Skeletal muscle satellite cell (primary cell): ENCODE results near the gene MAML2.

Experiments used
- H3K27me3 ChIP-seq: 2 replicates; pipeline ENCODE4 v1.7.0; 2013; ENCODE audit warnings: low read length; ENCODE audit not compliant: control insufficient read depth, insufficient read depth
- H3K36me3 ChIP-seq: 2 replicates; pipeline ENCODE4 v1.7.0; 2013; ENCODE audit warnings: mild to moderate bottlenecking, control low read depth, low read length; ENCODE audit not compliant: insufficient read depth
- H3K4me1 ChIP-seq: 2 replicates; pipeline ENCODE4 v1.7.0; 2013; ENCODE audit warnings: low read length; ENCODE audit not compliant: control insufficient read depth, insufficient read depth
- H3K4me2 ChIP-seq: 2 replicates; pipeline ENCODE4 v1.7.0; 2013; ENCODE audit warnings: mild to moderate bottlenecking, low read length
- H3K4me3 ChIP-seq: 2 replicates; pipeline ENCODE4 v1.7.0; 2013; ENCODE audit warnings: low read length
- H3K9ac ChIP-seq: 2 replicates; pipeline ENCODE4 v1.7.0; 2013; ENCODE audit warnings: mild to moderate bottlenecking, low read depth, low read length, moderate library complexity
- H3K9me3 ChIP-seq: replicated peaks from 2 replicates; pipeline ENCODE4 v1.7.0; 2013; ENCODE audit warnings: mild to moderate bottlenecking, control low read depth, low read length

Gene MAML2

GRCh38 chr11:95996621-95997235 is 346.3 kb downstream of the MAML2 start:
- Histone ChIP-seq H3K27me3 (no peaks in the 10 kb centered on the region), H3K4me2 (no peak overlapping the region), H3K9me3 (no peaks in the 10 kb centered on the region), H3K4me3 (no peak overlapping the region), H3K4me1 (peaks cover 26% of the 10 kb centered on the region), H3K36me3 (no peaks in the 10 kb centered on the region), H3K9ac (no peak overlapping the region)

DNA sequence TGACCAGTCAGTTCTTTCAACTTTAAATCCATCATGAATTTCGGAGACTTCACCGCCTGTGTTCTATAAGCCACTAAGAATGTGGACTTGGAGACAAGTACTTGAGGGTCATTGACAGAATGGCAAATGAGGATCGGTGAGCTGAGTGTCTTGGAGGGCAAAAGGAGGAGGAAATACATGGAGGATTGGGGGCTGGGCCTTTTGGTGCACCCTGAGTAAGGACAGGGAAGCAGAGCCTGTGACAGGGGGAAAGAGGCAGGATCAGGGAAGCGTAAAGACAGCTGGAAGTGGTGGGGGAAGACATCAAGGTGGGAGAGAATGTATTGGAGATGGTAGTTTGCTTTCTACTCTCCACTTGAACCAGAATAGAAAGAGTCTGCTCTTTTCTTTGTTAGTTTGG is 348.7 kb downstream of the MAML2 start:
- Histone ChIP-seq H3K36me3 (peaks cover under 1% of the 10 kb centered on the region), H3K9ac (no peak overlapping the region), H3K4me2 (no peak overlapping the region), H3K9me3 (no peaks in the 10 kb centered on the region), H3K4me1 (peaks cover 20% of the 10 kb centered on the region), H3K4me3 (no peak overlapping the region), H3K27me3 (no peaks in the 10 kb centered on the region)

- H3K4me1 ChIP-seq, result peaks cover 20% of the 10 kb centered on the region
- H3K4me2 ChIP-seq, result no peak overlapping the region
- no peak overlapping the region for H3K4me3 ChIP-seq
- no peaks in the 10 kb centered on the region for H3K27me3 ChIP-seq
- H3K9me3 ChIP-seq, result no peaks in the 10 kb centered on the region
- H3K9ac ChIP-seq, result no peak overlapping the region
- H3K36me3 ChIP-seq, result peaks cover 7% of the 10 kb centered on the region
Measured at GRCh38 chr11:95993438-95994298, 349.3 kb downstream of the MAML2 start.

DNA sequence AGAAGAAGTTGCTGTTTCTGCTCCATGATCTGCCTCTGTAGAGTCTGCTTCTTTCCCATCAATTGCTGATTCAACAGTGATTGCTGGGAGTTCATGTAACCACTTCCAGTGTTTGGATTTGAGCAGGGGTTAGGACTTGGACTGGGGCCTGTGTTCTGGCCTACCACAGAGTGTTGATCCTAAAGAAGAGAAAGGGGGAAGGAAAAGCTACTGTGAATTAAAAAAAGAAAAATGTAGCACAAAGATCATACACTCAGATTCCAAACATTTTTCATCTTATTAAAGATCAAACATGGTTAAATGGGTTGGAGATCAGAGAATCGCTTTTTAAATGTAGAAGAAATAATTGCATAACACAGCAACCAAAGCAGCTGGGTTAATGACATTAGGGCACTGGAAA is 351.4 kb downstream of the MAML2 start:
- no peaks in the 10 kb centered on the region for H3K9me3 ChIP-seq
- no peaks in the 10 kb centered on the region for H3K27me3 ChIP-seq
- peak overlapping the region; percentile 17 for H3K9ac ChIP-seq

DNA sequence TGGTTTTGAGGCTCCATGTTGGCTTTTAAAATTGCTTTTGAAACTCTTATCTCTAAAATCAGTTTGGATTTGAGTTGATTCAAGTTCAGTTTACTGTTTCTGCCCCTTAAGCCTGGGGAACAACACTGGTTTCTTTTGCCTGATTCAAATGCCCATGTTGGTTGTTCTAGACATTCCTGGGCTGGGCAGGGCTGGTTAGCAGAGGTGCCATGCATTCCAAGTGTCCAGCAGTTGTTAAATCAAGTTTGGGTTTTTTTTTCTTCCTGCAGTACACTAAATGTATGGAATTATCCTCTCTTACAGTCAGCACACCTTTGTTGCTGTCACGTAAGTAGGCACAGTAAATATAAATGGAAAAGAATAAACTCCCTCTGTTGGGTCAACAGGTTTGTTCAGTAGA is 351.9 kb downstream of the MAML2 start:
- Histone ChIP-seq H3K9me3 (no peaks in the 10 kb centered on the region), H3K9ac (peak overlapping the region; percentile 17), H3K27me3 (no peaks in the 10 kb centered on the region), H3K4me2 (peak overlapping the region; percentile 23), H3K4me1 (peaks cover 20% of the 10 kb centered on the region), H3K36me3 (peaks cover 15% of the 10 kb centered on the region), H3K4me3 (no peak overlapping the region)

More for the DNA sequence above, 351.4 kb downstream of the MAML2 start:
- Histone ChIP-seq H3K4me1 (peaks cover 20% of the 10 kb centered on the region), H3K4me2 (peak overlapping the region; percentile 23), H3K4me3 (no peak overlapping the region), H3K36me3 (peaks cover 15% of the 10 kb centered on the region)

GRCh38 chr11:95989780-95990179 is 353.2 kb downstream of the MAML2 start:
- Histone ChIP-seq H3K4me1 (peaks cover 29% of the 10 kb centered on the region), H3K9me3 (no peaks in the 10 kb centered on the region), H3K4me2 (no peak overlapping the region), H3K9ac (no peak overlapping the region), H3K36me3 (peaks cover 24% of the 10 kb centered on the region), H3K4me3 (no peak overlapping the region), H3K27me3 (no peaks in the 10 kb centered on the region)

DNA sequence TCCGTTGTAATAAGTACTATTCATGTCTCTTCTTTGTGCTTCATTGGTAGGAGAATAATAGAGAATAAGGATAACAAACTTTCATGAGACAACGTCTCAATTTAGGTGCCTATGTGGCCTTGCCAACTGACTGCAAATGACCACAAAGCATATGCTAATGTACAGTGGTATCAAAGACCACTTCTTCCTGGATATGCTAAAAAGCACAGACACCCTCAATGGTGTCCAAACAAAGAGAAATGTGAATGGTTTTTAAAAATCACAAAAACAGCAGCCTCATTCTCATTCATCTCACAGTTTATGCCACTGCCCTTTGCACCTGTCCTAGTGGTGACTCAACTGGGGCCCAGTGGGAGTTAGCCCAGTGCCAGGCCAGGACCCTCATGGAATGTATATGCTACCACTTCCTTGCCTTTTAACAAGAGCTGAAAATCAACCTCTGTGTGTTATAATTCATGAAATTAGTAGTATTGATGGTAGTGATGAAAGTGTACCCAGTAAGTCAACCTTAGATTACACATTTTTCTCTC is 353.9 kb downstream of the MAML2 start:
- Histone ChIP-seq H3K4me2 (no peak overlapping the region), H3K4me3 (no peak overlapping the region), H3K27me3 (no peaks in the 10 kb centered on the region), H3K4me1 (peaks cover 30% of the 10 kb centered on the region), H3K9me3 (no peaks in the 10 kb centered on the region), H3K36me3 (peaks cover 31% of the 10 kb centered on the region), H3K9ac (no peak overlapping the region)

DNA sequence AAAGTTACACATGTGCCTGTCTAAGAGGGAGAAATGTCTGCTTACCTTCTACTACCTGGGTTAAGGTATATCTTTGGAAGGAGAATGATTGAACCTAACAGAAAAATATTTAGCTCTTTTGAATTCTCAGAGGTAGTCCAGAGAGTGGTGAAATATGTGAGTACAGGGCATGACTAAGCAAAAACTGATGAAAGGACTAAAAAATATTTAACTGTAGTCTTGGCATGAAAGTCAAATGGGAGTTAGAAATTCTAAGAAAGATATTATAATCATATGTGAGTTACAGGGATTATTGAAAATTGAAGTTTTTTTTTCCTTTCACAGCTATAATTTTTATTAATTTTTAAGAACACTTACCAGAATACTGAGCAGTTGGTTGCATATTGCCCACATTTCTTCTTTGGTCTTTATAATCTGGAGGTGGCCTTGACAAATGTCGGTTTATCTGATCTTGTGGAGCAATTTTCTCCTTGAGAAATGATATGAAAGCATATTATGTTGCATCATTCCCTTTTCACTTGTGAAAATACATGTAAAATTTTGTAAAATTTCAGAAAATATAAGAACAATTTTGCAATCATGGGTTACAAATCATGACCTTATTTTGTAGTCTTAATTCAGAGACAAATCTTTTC is 357.7 kb downstream of the MAML2 start:
- H3K9ac ChIP-seq, result no peak overlapping the region
- H3K4me1 ChIP-seq, result peaks cover 12% of the 10 kb centered on the region
- peaks cover 52% of the 10 kb centered on the region for H3K36me3 ChIP-seq
- H3K9me3 ChIP-seq, result no peaks in the 10 kb centered on the region
- H3K27me3 ChIP-seq, result no peaks in the 10 kb centered on the region
- no peak overlapping the region for H3K4me2 ChIP-seq
- no peak overlapping the region for H3K4me3 ChIP-seq

DNA sequence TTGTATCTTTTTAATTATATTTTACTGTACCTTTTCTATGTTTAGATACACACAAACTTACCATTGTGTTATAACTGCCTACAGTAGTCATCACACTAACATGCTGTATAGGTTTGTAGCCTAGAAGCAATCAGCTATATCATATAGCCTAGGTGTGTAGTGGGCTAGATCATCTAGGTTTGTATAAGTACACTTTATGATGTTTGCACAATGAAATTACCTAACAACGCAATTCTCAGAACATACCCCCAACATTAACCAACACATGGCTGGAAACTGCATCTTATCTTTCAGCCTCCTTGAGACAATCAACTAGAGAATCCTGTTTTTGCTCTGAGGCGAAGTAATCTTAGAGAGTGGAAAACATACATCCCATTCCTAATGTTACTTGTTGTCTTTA is 358.9 kb downstream of the MAML2 start:
- Histone ChIP-seq H3K4me2 (no peak overlapping the region), H3K27me3 (no peaks in the 10 kb centered on the region), H3K9me3 (no peaks in the 10 kb centered on the region), H3K9ac (no peak overlapping the region), H3K4me1 (peaks cover 10% of the 10 kb centered on the region), H3K4me3 (no peak overlapping the region), H3K36me3 (peaks cover 61% of the 10 kb centered on the region)

DNA sequence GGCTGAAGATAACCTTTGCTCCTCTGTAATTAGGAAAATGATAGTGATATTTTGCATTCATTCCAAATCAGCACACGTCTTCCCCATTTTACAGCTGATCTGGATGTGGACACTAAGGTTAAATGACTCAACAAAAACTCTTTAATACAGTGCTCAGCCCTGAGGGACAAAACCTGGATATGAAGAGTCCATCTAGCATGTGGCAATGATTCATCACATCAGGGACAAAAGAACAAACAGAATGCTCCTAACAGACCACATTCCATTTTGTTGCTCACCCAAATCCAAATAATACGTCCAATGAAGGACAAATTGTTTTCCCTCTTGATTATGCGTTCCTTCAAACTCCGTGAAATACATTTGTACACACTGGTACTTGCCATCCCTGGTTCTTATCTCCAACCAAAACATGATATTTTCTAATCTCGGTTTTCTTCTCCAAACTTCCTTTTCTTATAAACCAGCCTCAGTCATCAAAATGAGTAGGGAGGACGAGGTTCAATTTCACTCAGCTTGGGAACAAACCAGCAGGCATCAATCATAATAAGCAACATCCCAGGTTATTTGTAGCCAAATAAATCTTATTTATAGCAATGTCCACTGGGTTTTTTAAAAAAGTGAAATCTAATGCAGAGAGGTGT is 365.3 kb downstream of the MAML2 start:
- H3K4me3 ChIP-seq, result no peak overlapping the region
- H3K9me3 ChIP-seq, result no peaks in the 10 kb centered on the region
- peaks cover 13% of the 10 kb centered on the region for H3K4me1 ChIP-seq
- H3K4me2 ChIP-seq, result peak overlapping the region; percentile 42
- H3K27me3 ChIP-seq, result no peaks in the 10 kb centered on the region
- peaks cover 32% of the 10 kb centered on the region for H3K36me3 ChIP-seq
- no peak overlapping the region for H3K9ac ChIP-seq

DNA sequence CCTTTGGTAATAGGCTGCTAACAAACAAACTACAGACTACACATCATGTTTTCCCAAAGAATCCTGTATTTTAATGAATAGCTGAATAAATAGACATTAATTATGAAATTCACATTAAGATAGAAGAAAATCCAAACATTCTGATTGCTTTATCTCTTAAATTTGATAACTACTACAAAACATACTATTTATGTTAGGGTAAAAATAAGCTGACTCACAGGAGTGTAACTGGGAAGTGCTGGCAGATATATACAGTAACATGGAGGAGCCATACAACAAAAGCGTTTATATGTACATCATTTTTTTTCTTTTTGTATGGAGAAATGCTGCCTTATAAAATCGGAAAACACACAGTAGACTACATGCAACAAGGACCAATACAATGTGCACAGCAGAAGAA is 366.4 kb downstream of the MAML2 start:
- peaks cover 13% of the 10 kb centered on the region for H3K4me1 ChIP-seq
- no peak overlapping the region for H3K4me3 ChIP-seq
- peaks cover 32% of the 10 kb centered on the region for H3K36me3 ChIP-seq
- H3K9me3 ChIP-seq, result no peaks in the 10 kb centered on the region
- no peaks in the 10 kb centered on the region for H3K27me3 ChIP-seq
- H3K9ac ChIP-seq, result no peak overlapping the region
- H3K4me2 ChIP-seq, result no peak overlapping the region
